HG02943 (cell line): Measurements from ENCODE around the gene S100A3.

ENCODE experiments used
- ATAC-seq: cut with Tn5 transposase; IDR thresholded peaks from one replicate; pipeline ENCODE4 v1.9.1; 2021; ENCODE audit warnings: mild to moderate bottlenecking, low read depth, moderate library complexity; ENCODE audit not compliant: unreplicated experiment

S100A3 gene

DNA sequence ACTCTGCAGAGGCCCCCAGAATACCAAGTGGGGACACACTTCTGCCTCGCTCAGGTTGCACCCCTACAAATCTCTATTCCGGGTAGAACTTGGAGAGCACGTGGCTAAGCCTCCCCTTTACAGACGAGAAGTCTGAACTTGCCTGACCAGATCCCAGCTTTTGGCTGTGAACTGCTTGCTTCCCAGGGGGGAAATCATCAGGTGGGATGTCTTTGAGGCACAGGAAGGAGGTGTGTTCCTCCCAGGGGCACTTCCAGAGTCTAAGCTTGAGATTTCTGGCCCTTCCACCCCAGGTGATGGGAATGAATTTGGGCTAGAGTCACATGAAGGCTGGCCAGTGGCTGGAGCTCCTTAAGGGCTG lies 1.3 kb upstream of the S100A3 start:
- no peak for ATAC-seq

DNA sequence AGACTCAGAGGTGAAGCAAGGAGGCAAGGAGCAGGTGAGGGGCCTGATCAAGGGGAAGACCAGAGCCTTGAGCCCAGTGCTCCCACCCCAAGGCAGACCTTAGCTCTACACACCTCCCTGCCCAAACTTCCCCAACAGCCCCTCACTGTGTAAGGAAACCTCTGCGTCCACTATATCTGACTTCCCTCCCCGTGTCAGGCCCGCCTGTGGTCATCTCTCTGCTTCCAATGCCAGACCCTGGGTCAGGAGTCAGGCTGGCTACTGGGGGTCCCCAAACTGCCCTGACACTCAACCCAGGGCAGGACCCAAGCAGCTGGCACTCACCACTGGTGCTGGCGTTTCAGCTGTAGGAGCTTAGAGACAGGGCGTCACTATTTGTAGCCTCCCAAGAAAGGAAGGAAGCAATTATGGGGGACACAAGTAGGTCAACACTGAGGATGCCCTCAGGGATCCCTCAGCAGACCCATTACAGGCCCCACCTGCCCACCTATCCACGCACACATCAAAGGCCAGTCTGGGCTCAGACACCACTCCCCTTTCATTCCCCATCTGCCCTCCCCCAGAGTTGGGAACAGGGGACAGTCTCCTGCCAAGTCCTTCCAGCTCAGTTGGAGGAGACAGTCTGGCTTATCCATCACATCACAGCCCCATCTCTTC lies 811 bp upstream of the S100A3 start:
- ATAC-seq: no peak

DNA sequence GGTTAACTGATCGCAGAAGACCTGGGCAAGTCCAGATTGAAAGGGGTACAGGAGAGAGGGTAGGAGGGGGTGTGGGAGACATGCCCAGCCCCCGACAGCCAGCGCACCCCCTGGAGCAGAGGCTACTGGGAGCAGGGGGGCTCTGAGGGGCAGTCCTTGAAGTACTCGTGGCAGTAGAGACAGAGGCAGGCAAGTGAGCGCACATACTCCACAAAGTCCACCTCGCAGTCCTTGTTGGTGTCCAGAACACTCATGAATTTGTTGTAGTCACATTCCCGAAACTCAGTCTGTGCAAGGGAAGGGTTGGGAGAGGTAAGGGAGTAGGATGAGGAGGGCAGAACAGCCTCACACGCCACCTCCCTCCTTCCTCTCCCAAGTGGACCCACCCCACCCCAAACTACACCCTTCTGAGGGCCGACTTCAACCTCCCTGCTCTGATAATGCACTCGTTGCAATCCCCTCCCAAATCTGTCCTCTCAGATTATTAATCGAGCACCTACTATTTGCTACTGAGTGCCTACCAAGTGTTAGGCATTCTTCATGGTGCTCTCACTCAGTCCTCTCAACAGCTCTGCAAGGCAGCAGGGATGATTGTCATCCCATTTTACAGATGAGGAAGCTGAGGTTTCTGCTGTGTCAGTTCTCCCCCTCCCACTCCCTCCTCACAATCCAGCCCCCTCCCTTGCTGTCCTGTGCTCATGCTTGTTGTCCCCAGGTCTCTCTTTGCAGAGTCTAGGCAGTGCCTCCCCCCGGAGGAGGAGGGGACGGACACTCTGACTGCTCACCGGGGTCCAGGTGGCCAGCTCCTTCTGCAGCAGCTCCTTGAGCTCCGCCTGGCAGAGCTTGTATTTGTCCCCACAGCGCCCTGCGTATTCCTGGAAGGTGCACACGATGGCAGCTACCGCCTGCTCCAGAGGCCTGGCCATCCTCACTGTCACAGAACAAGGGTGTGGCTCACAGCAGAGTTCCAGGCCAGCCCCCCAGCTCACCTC lies 1.2 kb downstream of the S100A3 start:
- no peak for ATAC-seq

DNA sequence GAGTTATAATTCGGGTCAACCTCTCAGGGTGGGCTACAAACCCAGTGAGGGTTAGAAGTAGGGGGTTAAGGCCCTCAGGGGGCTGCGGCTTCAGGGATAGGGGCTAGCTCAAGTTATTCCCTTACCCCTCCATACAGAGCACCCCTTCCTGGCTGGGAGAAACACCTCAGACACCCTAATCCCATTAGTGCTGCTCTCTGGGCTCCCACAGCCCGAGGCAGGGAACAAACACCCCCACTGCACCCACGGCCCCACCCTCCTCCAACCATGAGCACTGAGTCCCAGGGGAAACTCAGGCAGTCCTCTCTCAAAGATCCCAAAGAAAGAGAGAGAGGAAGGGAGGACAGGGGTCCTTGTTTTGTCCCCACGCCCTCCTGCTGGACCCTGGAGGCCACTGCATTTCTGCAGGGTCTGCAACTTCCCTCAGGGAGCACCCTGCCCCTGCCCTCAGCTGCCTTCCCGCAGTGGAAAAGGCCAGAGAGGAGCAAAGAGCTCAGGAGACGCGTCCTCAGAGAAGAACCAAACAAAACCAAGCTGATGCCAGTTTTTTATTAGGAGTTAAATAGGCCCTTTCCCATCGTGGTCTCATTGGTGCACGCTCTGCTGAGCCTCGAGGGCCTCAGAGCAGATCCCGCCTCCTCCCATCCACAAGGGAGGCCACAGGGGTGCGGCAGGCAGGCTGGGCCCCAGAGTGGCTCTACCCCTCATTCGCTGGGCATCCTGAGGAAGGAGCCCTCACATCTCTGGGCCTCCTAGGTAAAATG lies 2.1 kb downstream of the S100A3 start:
- ATAC-seq: no peak

DNA sequence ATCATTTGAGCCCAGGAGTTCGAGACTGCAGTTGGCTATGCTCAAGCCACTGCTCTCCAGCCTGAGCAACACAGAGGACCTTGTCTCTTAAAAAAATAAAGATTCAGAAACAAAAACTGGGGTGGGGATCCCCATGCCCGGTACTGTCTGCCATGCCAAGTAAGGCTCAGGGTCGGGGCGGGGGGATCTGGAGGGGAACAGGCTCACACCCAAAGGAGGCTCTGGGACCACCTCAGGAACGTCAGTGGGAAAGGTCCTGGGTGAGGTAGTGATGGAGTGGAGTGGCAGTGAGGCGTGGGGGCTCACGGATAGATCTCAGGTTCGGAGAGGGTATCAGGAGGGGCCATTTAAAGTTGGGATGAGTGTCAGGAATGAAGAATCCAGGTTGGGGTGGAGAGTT lies 2.7 kb downstream of the S100A3 start:
- ATAC-seq: no peak

DNA sequence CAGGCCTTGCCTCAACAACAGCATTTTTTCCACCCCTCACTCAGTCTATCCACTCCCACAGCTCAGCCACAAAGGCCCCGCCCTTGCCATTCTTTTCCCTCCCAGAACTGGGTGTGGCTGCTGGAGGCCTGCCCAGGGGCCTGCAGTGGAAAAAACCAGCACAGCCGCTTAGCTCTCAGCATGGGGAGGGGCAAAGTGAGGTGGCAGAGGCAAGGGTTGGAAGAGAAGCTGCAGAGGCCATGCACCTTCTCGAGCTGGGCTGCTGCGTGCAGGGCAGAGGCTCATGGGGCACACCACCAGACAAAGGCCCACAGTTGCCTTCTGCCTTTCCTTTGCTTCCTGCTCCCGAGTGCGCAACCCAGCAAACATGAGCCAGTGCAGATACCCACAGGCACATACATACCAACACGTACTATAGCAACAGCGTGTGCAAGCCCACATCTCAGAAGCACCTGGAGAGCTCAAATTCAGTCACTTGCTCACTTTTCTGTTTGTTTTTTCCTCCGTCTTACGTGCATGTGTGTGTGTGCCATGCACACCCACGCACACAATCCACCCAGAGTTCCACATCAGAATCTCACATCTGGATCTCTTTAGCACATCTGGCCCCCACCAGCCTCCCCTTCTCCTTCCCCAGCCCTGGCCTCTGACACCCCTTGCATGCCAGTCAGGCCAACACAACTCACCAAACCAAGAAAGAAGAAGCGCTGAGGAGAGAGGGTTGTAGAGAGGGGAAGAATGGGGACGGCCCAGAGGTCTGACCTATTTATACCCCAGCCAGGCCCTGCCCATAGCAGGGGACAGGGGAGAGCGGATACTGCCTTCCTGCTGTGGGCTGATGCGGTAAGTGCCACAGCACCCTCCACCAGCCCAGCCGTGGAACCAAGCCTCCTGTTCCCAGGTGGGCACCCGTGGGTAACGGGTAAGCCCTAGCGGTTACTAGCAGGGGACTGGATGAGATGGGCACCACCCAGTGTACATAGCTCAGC lies 3.7 kb downstream of the S100A3 start, which contains the start of gene S100A4:
Gene S100A4, minus strand, starts transcription at position 740 of the 989 bp plus-strand sequence. CDS start 1,012 bp downstream, outside the sequence.
- ATAC-seq: no peak

DNA sequence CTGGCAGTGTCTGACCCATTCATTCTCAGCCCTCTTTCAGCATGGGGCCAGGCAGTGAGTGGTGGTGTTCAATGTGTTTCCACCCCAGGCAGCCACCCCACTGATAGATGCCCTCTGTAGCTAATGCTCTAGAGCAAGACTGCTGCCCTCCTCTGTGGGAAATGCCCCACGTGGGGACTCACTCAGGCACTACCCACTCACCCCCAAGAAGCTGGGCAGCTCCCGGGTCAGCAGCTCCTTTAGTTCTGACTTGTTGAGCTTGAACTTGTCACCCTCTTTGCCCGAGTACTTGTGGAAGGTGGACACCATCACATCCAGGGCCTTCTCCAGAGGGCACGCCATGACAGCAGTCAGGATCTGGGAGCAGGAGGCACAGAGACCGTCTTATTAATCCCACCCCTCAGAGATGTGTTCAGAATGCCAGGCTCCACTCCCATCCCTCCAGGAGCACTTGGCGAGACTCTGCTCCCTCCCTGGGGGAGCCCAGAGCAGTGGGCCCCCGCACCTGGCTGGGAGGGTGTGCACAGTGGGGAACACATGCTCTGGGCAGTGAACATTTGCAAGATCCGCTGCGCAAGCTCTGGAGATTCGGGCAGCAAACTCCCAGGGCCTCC lies 4.5 kb downstream of the S100A3 start:
- ATAC-seq: no peak

DNA sequence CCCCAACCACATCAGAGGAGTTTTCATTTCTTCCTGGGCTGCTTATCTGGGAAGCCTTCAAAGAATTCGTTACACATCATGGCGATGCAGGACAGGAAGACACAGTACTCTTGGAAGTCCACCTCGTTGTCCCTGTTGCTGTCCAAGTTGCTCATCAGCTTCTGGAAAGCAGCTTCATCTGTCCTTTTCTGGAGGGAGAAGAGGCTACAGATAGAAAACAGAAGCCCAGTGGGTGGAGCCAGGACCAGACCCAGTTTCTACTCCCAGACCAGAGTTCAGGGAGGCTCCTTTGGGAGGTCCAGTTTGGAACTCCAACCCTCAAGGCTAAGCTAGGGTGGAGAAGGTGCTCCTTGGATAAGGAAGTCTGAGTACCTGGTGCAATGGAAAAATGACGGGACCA lies 5.3 kb downstream of the S100A3 start:
- no peak for ATAC-seq

DNA sequence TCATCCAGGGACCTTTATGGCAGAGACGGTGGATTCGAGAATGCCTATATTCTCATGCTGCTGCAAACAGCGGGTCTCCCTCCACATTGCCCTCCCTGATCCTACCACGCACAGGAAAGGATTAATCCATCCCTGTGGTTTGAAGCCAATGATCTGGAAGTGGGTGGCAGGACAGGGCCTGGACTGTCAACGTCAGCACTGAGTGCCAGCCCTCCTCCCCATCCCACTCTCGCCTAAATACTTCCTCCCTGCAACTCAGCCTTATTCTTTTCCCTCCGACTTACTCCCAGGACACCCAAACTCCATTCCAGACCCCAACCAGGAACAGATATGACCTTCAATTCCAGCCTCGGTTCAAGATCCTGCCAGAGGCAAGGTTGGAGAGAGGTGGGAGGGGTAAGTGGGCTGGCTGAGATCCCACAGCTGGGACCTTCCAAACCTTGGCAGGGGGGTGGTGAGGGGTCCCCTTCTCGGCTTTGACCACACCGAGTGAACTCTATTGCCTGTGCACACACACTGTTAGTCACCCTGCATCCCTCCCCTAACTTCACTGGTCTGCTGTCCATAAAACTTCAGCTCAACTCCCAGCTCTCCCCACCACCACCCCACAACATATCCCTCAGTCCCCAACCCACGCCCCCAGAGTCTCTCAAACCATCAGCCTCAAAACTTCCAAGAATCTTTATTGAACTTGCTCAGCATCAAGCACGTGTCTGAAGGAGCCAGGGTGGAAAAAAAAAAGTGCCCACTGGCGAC lies 5.9 kb downstream of the S100A3 start:
- no peak for ATAC-seq

DNA sequence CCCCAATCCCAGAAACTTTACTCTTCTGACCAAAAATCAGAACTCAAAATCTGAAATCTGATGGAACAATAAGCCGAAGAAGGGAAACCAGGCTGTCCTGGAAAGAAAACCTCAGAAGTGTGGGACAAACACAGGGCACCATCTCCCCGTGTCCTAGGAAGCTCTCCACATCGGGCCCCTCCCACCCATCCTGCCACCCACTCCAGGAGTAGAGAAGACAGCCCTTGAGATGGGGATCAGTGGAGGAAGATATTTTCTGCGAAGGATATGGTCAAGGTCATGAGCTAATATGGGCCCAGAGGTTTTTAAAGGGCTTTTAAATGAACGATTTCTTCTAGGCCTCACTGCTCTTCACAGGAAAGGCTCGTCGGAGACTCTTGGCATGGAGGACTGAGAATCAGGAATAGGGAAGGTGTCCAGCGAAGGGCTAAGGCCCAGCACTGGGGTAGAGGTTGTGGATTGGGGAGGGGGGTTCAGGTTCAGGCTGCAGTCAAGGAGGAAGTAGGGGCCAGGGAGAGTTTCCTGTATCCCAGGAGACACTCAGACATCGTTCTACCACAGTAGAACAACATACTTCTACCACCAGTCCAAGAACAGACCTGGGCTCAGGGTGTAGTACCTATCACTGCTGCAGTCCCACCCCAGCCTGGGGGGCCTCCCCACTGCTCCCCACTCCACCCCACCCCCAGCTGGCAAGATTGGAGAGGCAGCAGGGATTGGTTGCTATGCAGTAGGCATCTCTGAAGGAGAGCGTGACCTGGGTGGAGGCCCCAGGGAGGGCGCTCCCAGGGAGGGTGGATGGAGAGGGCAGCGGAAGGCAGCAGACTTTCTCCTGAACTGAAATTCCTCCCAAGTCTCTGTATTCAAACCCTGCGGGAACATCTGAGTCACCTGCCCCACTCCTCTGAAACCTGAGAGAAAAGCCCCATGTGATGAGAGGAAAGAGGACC lies 7.1 kb downstream of the S100A3 start:
- ATAC-seq: no peak

DNA sequence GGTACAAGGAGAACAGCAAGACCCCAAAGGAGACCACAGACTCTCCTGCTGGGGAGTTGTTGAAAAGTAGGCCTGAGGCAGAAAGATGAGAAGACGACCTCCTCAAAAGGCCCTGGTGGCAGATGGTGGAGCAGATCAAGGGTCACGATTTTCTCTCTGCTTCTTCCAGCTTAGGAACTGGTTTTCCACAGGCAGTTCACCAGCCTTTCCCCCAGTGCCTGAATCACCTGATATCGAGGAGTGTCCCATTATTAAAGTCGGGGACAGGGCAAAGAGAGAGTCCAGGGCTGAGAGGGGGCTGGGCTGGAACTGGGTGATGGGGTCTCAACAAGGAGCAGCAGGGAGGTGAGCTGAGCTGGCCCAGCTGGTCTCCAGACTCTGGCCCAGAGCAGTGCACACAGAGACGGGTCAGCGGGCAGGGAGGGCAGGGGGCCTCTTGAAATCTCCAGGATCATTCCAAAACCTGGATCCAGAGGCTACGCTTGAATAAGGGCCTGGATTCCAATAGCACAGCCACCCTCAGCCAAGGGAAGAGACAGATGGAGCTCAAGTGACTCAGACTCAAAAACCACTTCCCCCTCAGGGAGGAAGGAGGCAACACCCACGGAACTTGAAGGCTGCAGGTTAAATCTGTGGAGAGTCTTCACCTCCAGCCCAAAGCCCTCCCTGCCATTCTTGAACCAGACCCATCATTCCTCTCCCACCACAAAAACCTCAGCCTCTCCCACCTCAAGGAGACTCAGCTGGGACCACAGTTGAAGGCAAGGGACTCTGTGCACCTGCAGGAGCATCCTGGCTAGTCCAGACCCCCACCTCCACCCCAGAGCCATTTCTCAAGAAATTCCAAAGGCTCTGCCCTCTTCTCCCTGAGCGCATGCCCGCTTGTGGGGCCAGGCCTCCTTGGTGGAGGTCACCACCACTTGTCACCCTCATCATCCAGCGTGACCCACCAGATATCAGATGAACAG lies 8.4 kb downstream of the S100A3 start, which contains the start of gene S100A5:
Gene S100A5, minus strand, starts transcription at position 541 of the 968 bp plus-strand sequence. CDS start 743 bp downstream, outside the sequence.
- ATAC-seq: no peak

DNA sequence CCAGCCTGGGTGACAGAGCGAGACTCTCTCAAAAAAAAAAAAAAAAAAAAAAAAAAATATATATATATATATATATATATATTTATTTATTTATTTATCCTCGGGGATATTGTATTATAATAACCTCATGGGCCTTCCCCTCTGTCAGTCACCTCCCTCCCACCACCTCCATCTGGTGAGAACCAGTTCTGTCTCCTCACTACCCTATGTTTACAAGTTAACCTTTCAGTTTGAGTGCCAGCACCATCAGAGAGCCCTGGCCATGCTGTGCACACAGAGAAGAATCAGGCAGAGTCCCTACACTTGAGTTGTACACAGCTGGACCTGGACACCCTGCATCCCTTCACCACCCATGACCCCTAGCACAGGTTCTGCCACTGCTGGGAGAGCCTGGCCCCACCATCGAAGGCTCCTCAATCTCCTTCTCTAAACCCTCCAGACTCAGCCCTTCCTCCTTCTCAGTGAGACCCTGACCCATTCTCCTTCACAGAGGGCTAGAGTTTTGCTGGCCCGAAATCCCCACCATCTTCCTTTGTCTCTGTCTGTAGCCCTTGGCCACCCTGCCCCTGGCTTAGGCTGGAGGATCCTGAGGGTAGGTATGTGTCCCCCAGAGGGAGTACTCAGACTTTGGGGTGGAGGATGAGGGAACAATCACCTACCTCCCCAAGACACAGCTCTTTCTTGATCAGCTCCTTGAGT lies 9.5 kb downstream of the S100A3 start:
- ATAC-seq: no peak

DNA sequence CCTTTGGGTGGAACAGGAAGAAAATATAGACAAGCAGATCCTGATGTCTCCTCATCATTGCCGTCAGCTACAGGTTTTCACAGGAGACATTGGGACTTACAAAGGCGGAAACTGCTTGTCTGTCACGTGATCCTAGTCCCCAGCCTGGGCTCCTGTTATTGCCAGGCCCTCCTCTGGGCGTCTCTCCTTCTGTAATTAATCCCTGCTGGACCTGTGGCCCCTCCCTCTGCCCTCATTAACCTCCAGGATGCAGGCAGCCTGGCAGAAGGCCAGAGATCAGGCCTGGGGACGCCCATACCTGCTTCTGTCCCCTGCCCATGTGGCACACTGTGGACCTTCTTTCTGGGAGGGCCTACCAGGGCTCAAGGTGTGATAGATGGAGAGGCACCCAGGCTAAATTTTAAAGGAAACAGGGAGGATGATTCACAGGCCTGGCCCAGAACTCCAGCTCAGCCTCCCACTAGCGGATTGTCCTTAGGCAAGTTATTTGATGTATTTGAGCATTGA lies 10.7 kb downstream of the S100A3 start:
- no peak for ATAC-seq

DNA sequence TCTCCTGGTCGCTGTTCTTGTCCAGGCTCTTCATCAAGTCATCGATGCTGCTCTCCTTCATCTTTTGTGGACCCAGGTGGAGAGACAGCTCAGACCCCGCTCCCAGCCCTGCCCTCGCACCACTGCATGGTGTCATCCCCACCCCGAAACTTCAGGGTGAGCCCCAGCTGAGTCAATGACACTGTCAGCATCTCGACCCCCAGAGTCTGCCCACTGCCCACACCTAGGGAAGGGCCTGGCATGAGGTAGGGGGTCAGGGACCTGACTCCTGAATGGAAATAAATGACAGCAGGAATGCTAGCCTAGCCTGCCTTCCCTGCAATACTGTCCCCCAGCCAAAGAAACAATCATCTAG lies 11.7 kb downstream of the S100A3 start:
- no peak for ATAC-seq

DNA sequence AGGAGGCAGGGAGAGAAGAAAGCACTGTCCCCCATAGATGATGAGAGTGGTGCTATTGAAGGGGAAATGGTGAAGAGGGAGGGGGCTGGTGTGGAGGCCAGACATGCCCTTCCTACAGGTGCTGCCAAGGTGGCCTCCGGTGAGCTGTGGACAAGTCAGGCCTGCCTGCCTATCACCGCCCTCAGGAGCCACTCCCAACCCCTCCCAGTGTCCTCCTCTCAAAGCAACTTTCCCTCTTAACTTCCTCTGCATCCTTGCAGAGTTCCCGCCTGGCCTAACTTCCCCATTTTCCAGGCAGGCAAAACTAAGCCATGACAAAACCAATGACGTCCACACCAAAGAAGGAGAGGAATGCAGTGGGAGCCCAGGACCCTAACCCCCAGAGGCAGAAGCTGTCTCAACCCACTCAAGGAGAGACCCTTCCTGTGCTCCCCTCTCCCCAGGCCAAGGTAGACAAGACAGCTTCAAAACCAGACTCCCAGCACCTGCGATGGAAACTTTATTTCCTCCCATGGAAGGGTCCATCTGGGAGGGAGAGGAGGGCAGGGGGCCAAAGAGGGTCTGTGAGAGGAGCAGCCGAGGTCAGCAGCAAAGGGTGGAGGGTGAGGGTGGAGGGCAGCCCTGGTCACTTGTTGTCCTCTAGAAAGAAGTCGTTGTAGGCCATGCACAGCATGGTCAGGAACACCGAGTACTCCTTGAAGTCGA lies 12.2 kb downstream of the S100A3 start:
- ATAC-seq: no peak
